ENCODE data around the gene STX16. TPM values are rescaled to one million over a fixed set of nuclear protein-coding genes. Genes with fewer than 3 reads are reported as not detected.
A peak's percentile ranks its signal among the peaks of the same experiment; 100 is the strongest.

Gene STX16
- total RNA-seq, 1 experiment from 2014 or later, result 97.0 TPM

- BruUV-seq (replicated peaks), result no TSS peak
- intact Hi-C loops (cut with micrococcal nuclease; ENCODE audit: unreplicated experiment), result no loop called here
- H3K4me3 Mint-ChIP-seq (ENCODE audit: unreplicated experiment), result no peak overlapping the region
- ChIA-PET CTCF (interaction anchor here (0.7 kb wide), 1 partner anchor 39 kb away, joined by 4 read pairs; no protein-coding TSS in a partner anchor), POLR2A (no interaction called here)
- H3K4me1 ChIP-seq, result no peaks in the 10 kb centered on the region; the same call in 1 of the 2 replicates
- no peaks in the 10 kb centered on the region for H3K27me3 ChIP-seq (replicated peaks; ENCODE audit: control insufficient read depth, insufficient read depth, low read length)
- H3K36me3 ChIP-seq (ENCODE audit: control insufficient read depth, insufficient read depth, low read length), result no peaks in the 10 kb centered on the region
- no peaks in the 10 kb centered on the region for H3K9me3 Mint-ChIP-seq (ENCODE audit: unreplicated experiment)
- no peak overlapping the region for H3K27ac Mint-ChIP-seq (ENCODE audit: unreplicated experiment)
- peaks cover 5% of the 10 kb centered on the region for H3K9me3 ChIP-seq
- H3K36me3 Mint-ChIP-seq (ENCODE audit: insufficient read depth, unreplicated experiment), result no peaks in the 10 kb centered on the region
- H3K4me3 ChIP-seq (ENCODE audit: low read depth, low read length), result no peak overlapping the region
- DNase-seq, result peak in 1 of 2 experiments; percentile 38
- no peak for TF ChIP-seq CTCF (IDR thresholded peaks at IDR 0.05; ENCODE audit: insufficient read depth in 1 of 2, low read depth in 1 of 2, low read length in 1 of 2, severe bottlenecking in 1 of 2, unreplicated experiment in 1 of 2)
- H3K27me3 Mint-ChIP-seq (ENCODE audit: insufficient read depth, unreplicated experiment), result peaks cover 2% of the 10 kb centered on the region
- no peaks in the 10 kb centered on the region for H3K4me1 Mint-ChIP-seq (ENCODE audit: low read depth, unreplicated experiment)
Observed at GRCh38 chr20:58619077-58619863, 31.8 kb upstream of the STX16 start.

- Histone ChIP-seq H3K36me3 (ENCODE audit: control insufficient read depth, insufficient read depth, low read length) (no peaks in the 10 kb centered on the region), H3K9me3 (peaks cover 5% of the 10 kb centered on the region), H3K4me3 (ENCODE audit: low read depth, low read length) (no peak overlapping the region), H3K27me3 (replicated peaks; ENCODE audit: control insufficient read depth, insufficient read depth, low read length) (no peaks in the 10 kb centered on the region), H3K4me1 (no peaks in the 10 kb centered on the region; the same call in 1 of the 2 replicates)
- Mint-ChIP-seq H3K4me1 (ENCODE audit: low read depth, unreplicated experiment) (no peaks in the 10 kb centered on the region), H3K4me3 (ENCODE audit: unreplicated experiment) (no peak overlapping the region), H3K36me3 (ENCODE audit: insufficient read depth, unreplicated experiment) (no peaks in the 10 kb centered on the region), H3K9me3 (ENCODE audit: unreplicated experiment) (no peaks in the 10 kb centered on the region), H3K27me3 (ENCODE audit: insufficient read depth, unreplicated experiment) (peaks cover 2% of the 10 kb centered on the region), H3K27ac (ENCODE audit: unreplicated experiment) (no peak overlapping the region)
- POLR2A ChIA-PET, result no interaction called here
- peak in 1 of 2 experiments; percentile 79 for DNase-seq
- intact Hi-C loops (cut with micrococcal nuclease; ENCODE audit: unreplicated experiment), result no loop called here
- no peak for TF ChIP-seq CTCF (IDR thresholded peaks at IDR 0.05; ENCODE audit: insufficient read depth in 1 of 2, low read depth in 1 of 2, low read length in 1 of 2, severe bottlenecking in 1 of 2, unreplicated experiment in 1 of 2)
- TSS peak; percentile 99 for BruUV-seq (replicated peaks)
- CTCF ChIA-PET, result no interaction called here
Observed at GRCh38 chr20:58619864-58620431, 31.1 kb upstream of the STX16 start.

- CTCF ChIA-PET, result interaction anchor here (0.5 kb wide), 1 partner anchor 384 kb away, joined by 4 read pairs; no protein-coding TSS in a partner anchor
- TF ChIP-seq CTCF (IDR thresholded peaks at IDR 0.05; ENCODE audit: insufficient read depth in 1 of 2, low read depth in 1 of 2, low read length in 1 of 2, severe bottlenecking in 1 of 2, unreplicated experiment in 1 of 2), result peak in 1 of 2 experiments; percentile 40
- Histone ChIP-seq H3K36me3 (ENCODE audit: control insufficient read depth, insufficient read depth, low read length) (no peaks in the 10 kb centered on the region), H3K27me3 (replicated peaks; ENCODE audit: control insufficient read depth, insufficient read depth, low read length) (no peaks in the 10 kb centered on the region), H3K4me3 (ENCODE audit: low read depth, low read length) (no peak overlapping the region), H3K9me3 (peaks cover 5% of the 10 kb centered on the region), H3K4me1 (no peaks in the 10 kb centered on the region; the same call in 1 of the 2 replicates)
- BruUV-seq (replicated peaks), result no TSS peak
- DNase-seq, result no peak
- peaks cover 5% of the 10 kb centered on the region for H3K27me3 Mint-ChIP-seq (ENCODE audit: insufficient read depth, unreplicated experiment)
- no peaks in the 10 kb centered on the region for H3K36me3 Mint-ChIP-seq (ENCODE audit: insufficient read depth, unreplicated experiment)
- H3K9me3 Mint-ChIP-seq (ENCODE audit: unreplicated experiment), result no peaks in the 10 kb centered on the region
- POLR2A ChIA-PET, result no interaction called here
- H3K4me3 Mint-ChIP-seq (ENCODE audit: unreplicated experiment), result no peak overlapping the region
- no peaks in the 10 kb centered on the region for H3K4me1 Mint-ChIP-seq (ENCODE audit: low read depth, unreplicated experiment)
- no peak overlapping the region for H3K27ac Mint-ChIP-seq (ENCODE audit: unreplicated experiment)
- intact Hi-C loops (cut with micrococcal nuclease; ENCODE audit: unreplicated experiment), result no loop called here
Observed at GRCh38 chr20:58621906-58622548, 29.1 kb upstream of the STX16 start.
